HG03097 (cell line): Measurements from ENCODE around the gene NODAL.

Source experiments
- ATAC-seq: cut with Tn5 transposase; IDR thresholded peaks from one replicate; pipeline ENCODE4 v1.9.1; 2021; ENCODE audit not compliant: unreplicated experiment, low FRiP score

The NODAL gene

DNA sequence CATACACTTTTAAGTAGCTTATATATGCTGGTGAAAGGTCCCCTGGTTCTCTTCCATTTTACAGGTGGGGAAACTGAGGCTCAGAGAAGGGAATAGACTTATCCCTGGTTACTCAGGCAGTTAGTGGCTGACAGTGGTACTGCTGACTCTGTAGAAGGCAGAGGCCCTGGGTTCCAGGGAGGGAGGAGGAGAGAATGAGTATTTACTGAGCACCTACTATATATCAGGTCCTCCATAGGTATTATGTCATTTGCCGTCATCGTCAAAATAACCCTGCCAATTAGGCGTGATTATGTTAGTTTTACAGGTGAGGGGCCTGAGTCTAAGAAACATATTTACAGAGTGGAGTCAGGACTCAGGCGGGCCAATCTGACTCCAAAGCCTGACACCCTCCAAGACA, 23.8 kb upstream of the NODAL start:
- ATAC-seq, result no peak

DNA sequence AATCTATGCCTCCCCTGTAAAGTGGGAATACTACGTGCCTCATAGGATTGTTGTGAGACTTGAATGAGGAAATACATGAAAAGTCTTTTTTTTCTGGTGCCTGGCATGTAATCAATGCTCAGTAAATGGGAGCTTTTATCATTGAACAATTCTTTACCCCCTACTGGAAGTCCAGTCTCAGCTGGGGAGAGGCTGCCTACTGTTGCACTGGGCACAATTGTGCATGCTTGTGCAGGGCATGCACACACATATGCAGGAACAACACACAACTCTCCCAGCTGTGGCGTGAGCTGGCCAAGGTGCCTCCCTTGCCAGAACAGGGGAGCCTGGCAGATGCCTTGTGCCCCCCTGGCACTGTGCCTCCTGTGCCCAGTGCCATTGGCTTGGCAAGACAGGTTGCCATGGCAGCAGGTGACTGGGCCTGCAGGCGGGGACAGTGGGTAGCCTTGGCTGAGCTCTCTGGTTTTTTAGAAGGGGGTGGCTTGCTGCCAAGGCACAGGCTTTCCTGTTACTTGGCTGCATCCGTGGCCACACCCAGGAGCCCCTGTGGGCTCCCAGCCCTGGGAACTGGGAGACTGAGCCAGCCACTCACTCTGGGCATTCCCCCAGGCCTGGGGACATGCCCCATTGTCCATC, 21.0 kb upstream of the NODAL start:
- ATAC-seq, result no peak

DNA sequence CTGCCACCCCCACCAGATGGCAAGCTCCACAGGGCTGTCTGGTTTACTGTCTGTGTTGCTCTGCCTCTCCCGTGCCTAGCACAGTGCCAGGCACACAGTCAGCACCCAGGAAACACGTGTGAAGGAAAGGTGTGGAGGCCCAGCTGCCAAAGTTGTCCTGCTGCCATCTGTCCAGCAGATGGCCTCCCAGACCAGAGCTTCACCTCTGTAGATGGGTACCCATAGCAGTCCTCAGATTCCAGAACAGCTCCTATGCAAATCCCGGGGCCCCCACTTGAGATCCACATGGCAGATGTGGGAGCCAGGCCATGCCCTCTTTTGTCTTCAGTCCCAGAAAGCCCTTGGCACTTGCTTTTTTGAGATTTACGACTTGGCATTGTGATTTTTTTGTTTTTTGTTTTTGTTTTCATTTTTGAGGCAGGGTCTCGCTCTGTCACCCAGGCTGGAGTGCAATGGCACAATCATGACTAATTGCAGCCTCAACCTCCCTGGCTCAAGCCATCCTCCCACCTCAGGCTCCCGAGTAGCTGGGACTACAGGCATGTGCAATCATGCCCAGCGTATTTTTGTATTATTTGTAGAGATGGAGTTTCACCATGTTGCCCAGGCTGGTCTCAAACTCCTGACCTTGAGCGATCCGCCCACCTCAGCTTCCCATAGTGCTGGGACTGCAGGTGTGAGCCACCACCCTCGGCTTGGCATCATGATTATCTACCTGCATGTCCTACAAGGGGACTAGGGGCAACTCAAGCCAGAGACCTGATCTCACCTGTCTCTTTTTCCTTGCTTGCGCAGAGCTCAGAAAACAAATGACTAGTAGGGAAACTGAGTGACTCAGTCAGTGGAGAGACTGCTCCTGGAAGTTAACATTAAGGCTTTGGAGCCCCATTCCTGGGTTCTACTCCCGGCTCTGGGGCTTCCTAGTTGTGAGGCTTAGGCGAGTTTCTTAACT, 20.2 kb upstream of the NODAL start:
- ATAC-seq, result no peak

DNA sequence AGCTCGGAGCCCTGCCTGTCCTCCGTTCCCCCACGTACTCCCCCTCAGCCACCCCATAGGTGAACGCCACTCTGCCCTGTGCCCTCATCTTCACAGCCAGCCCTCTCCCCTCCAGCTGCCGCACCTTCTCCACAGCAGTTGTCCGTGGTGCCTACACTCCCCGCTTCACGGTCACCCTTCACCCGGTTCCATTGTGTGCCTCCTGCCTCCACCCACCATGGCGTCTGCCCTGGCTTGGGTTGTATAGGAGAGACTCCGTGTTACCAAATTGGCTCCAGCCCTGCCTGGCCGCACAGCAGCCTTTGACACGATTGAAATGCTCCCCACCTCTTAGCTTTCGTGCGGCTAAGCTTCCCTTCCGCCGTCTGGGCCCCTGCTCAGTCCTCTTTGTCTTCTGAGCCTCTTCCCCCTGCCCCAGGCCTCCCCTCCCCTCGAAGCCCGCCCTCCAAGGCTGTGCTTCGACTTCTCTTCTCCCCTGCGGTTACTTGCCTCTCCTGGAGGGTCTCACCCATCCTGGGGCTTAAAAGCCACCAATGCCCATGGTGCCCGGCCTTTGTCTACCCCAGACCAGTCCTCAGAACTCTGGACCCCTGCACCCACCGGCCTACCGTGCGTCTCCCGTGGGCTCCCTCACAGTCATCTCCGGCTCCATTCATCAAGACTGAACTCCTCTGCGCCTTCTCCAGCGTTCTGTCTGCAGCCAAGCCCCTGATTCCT, 18.5 kb upstream of the NODAL start:
- ATAC-seq, result no peak

DNA sequence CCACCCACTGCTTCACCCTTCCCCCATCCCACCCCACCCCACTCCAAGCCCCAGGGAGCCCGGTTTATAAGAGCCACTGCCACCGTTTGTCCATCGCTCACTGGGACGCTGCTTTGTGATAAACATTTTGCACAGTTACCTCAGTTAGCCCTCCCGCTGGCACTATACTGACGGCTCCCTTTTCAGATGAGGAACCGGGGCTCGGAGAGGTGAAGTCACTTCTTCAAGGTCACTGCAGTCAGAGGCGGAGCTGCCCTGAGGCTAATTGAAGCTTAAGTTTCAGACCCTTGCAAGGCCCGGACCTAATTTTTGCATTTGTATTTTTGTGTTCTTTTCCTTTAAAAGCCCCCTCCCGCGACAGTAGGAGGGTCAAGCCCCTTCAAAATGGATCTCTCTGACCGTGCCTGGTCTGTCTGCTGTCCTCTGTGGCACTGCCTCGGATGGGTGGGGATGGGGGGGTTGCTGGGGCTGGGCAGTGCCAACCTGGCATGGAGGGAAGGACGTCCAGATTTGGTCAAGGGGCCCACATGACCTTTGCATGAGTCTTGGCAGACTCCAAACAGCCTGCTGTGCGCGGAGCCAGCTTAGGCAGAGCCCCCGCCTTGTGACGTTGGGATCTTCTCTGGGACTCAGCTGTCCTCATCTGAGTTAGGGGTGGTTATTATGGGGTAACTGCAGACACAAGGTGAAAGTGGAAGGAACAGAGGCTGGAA, 17.7 kb upstream of the NODAL start:
- ATAC-seq, result no peak

DNA sequence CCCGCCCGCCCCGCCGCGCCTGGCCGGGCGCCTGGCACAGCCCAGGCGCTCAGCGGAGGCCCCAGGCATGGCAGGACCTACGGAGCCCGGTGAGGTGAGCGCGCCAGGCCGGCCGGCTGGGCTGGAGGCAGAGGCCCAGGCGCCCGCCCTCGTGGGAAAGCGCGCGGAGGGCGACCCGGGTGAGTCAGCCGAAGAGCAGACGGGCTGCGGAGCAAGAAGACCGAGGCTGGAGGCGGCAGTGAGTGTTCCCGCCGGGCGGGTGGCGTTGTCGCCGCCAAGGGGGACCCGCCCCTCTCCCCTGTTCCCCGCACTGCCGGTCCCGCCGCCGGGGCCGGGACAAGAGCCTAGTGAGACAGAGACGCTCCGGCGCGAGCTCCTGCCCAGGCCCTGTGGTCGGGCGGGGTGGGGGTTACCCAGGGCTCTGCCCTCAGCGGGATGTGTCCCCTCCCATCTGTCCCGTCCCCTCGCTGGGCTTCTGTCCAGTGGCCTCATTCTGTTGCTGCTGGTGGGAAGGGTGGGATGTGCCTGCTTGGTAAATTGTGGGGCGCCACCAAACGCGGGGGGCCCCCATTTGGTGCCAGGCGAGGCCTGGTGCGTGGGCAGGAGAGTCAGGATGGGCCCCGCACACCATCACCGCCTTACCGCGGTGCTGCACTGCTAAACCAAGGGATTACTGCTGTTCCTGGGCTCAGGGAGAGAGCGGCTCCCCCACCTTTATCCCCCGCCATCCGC, 17.0 kb upstream of the NODAL start:
- ATAC-seq, result no peak

DNA sequence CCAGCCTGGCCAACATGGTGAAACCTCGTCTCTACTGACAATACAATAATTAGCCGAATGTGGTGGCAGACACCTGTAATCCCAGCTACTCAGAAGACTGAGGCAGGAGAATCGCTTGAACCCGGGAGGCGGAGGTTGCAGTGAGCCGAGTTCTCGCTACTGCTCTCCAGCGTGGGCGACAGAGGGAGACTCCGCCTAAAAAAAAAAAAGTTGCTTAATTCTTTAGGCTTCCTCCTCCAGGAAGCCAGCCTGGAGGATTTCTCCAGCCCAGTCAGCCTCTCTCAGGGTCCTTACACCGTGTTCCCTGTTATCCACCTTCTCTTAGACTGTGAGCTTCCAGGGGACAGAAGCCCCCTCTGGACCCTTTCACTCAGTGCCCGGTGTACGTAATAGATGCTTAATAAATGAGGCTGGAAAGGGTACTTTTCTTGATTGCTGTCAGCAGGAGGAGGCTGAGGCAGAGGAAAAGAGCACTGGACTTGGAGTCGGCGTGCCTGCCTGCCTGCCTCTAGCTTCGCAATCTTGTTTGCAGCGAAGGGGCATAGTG, 16.4 kb upstream of the NODAL start:
- ATAC-seq, result no peak

DNA sequence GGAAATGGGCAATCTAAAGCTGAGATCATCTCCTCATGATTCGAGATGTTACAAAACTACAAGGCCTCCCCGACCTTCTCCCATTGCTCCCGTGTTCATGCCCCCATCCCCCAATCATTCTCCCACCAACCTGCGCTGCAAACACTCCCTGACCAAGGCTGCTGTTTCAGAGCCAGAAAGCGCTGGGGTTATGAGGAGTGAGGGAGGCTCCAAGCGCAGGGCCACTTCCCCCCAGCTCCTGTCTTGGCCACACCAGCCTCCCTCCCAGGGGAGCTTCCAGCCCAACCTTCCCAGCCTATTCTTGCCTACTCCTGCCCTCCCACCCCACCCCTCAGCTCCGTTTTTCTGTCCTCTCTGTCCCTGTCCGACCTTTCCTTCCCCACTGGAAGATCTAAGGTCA, 14.7 kb upstream of the NODAL start:
- no peak for ATAC-seq

DNA sequence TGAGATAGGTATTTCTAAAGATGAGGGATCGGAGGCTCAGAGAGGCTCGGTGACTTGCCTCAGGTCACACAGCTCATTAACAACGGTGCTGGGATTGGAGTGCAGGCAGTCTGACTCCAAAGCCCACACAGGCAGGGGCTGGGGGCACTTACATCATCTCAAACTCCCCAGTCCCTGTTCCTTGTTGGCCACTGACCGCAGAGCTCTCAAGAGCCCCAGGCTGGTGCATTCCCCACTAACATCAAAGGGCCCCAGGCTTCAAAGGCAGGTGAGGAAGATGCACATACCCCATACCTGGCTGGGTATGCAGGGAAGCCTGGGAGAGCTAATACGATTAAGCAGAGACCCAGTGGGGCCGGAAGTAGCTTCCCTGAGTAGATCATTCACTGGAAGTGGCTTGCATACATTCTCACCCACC, 13.7 kb upstream of the NODAL start:
- ATAC-seq, result no peak

DNA sequence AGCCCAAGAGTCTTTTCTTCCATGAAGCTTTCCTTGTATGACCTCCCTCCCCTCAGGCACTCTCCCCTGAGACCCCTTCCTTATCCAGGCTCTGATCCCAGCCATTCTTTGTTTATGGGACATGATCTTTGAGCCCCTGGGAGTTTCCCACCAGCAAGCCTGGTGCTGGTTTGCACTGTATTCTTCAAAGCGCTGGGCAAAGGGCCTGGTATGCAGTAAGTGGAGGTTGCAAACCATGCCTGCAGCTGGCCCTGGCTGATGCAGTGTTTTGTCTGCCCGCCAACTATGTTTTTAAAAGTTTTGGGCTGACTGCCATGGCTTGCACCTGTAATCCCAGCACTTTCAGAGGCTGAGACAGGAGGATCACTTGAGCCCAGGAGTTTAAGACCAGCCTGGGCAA, 6.8 kb upstream of the NODAL start:
- no peak for ATAC-seq

DNA sequence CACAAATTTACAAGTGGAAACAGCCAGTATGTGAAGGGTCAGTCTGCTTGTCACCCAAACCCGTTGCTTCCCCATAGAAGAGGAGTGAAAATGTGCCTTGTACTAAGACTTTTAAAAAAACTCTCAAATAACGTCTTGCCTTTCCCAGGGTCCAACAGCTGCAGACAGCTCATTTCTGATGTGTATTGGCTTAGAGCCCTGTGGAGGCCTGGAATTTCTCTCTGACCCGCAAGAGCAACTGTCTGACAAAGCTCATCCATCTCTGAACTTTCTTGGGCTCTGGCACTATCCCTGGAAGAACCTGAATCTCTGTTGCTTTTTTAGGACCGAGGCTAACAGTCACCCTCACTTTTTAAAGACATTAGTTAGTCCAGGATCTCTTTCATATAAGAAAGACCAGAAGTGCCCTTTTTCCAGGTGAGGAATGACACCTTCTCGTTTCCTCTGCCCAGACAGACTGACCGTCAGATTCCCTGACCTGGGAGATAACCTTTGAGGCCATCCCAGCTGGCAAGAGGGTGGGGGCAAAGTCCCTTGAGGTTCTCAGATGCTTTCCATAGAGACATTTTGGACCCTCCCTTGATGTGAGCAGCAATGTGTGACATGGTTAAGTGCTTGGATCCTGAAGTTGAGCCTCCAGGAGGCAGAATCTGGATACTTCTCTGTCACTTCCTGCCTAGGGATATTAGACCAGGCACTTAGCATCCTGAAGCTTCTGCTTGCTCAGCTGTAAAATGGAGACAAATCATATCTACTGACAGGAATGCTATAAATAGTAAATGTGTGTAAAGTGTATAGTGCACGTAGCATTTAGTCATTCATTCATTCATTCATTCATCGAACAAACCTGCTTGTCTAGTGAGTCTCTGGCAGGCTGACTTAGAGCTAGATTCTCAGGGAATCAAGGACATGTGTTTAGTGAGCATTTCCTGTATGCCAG, 4.5 kb upstream of the NODAL start:
- ATAC-seq, result no peak

DNA sequence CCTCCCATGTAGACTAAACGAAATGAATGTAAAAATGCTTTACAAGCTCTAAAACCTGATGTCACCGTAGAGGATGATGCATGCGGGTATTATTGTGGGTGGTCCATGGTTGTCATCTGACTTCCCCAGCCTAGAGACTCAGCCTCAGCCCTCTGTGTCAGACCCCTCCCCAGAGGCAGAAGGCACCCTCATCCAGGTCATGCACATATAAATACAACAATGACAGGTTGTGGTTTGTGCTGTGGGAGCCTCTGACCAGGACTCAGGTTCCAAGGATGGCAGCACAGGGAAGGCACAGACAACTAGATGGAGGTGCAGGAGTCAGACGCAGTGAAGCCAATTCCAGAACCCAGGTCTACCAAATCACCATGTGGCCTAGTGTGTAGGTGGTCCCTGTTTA, 3.3 kb upstream of the NODAL start:
- ATAC-seq, result no peak

DNA sequence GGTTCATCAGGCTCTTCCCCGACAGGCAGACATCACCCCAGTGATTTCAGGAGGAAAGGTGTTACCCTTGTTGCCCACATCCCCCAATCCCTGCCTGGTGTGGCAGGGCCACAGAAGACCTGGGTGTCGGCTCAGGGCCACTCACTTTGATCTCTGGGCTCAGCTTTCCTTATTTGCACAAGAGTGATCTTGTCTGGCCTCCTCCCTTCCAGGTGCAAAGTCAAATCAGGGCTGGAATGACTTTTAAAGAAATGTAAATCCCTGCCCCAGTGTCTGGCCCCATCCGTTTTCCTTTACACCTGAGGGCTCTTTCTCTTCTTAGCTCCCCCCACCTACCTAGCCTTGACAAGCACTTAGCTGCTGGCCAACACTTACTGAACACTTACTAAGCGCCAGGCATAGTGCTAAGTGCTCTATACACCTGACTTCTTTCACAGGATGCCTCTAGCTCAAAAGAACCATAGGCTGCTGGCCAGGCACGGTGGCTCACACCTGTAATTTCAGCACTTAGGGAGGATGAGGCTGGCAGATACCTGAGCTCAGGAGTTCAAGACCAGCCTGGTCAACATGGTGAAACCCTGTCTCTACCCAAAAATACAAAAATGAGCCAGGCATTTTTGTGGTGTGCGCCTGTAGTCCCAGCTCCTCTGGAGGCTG, 979 bp upstream of the NODAL start:
- ATAC-seq, result no peak

DNA sequence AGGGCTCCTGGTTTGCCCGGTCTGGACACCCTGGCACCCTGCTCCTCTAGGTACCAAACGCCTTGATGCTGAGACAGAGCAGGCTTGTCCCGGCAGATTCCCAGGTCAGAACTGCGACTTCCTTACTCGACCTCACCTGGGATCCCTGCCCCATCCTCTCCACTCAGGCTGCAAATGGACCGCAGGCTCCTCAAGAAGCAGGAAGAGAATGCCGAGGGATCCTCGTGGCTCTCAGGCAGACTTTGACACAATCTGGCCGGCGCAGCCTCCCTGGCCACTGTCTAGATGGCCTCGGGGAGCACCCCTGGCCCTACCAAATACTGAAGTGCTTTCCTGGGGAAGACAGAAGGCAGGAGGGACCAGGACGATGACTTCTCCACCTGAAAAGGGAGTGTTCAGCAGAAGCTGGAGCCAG, 421 bp upstream of the NODAL start:
- no peak for ATAC-seq

DNA sequence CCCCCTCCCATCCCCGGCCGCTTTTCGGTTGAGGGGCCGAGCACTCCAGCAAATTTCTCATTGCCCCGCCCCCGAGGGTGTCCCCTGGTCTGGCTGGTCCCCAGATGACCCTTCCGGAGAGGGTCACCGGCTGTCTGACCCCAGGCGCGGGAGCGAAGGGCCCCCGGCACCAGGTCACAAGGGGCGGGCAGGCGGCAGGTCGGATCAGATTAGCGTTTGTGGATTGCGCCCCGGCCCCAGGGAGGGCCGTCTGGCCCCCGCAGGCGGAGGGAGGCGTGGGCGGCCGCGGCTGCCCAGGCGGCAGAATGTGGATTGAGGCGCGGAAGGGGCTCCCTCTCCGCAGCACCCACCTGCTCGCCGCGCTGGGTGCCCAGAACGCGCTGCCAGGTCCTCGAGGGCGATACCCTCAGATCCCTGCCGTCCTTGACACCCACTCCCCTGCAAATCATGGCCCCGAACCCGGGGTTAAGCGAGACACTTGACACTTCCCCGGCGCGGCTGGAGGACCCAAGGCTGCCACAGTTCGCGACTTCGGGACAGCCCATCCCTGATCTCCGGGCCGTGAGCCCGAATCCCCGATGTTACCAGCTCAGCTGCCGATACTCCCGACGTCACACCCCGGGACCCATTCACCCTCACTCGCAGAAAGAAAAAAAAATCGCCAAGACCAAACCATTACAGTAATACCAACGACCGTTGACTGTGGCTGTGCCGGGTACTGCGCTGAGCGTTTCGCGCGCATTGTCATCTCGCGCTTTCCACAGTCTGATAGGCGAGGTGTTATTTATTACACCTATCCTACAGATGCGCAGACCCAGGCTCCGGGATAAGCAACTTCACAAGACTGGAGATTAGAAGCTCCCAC, 953 bp downstream of the NODAL start:
- no peak for ATAC-seq

DNA sequence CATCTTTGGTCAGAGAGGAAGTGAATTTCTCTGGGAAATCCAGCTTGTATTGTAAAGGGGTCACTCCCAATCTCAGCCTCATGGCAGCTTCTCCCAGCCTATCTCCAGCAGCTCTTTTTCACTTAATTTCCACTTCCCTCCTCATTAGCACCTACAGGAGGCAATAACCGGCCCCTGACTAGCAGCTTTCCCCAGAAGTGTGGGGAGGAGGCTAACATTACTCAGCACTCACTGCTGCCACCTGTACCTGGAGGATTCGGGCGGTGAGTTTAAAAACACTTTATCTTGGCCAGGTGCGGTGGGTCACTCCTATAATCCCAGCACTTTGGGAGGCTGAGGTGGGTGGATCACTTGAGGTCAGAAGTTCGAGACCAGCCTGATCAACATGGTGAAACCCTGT, 3.8 kb downstream of the NODAL start:
- no peak for ATAC-seq
